ENCODE measurements around the gene KIF4A.

DNA sequence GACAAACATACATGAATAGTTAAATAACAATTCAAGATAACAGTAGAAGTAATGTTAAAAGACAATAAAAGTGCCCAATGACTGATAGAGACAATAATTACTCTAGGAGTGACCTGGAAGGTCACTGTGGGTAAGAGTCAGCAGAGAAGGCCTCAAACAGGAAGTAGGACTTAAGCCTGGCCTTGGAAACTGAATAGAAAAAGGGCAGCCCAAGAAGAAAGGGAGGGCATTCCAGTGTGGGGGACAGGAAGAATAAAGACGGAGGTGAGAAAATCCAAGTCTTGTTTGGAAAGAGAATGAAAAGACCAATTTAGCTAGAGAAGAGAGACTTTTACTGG lies 35.9 kb upstream of the KIF4A start:
- no peak for TF ChIP-seq NR2C2 (CRISPR knock-in tag; IDR thresholded peaks at IDR 0.05)
- TF ChIP-seq NR2C2 (tag; IDR thresholded peaks at IDR 0.05) = no peak
- TF ChIP-seq MCM2 (IDR thresholded peaks at IDR 0.05; ENCODE audit: low read depth) = no peak
- no peak for TF ChIP-seq ZKSCAN1 (IDR thresholded peaks at IDR 0.05; ENCODE audit: low read depth, low read length)
- no peak for TF ChIP-seq EP300 (IDR thresholded peaks at IDR 0.05; ENCODE audit: low read length)
- TF ChIP-seq, protein P1, sequence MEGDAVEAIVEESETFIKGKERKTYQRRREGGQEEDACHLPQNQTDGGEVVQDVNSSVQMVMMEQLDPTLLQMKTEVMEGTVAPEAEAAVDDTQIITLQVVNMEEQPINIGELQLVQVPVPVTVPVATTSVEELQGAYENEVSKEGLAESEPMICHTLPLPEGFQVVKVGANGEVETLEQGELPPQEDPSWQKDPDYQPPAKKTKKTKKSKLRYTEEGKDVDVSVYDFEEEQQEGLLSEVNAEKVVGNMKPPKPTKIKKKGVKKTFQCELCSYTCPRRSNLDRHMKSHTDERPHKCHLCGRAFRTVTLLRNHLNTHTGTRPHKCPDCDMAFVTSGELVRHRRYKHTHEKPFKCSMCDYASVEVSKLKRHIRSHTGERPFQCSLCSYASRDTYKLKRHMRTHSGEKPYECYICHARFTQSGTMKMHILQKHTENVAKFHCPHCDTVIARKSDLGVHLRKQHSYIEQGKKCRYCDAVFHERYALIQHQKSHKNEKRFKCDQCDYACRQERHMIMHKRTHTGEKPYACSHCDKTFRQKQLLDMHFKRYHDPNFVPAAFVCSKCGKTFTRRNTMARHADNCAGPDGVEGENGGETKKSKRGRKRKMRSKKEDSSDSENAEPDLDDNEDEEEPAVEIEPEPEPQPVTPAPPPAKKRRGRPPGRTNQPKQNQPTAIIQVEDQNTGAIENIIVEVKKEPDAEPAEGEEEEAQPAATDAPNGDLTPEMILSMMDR (IDR thresholded peaks at IDR 0.05 in 2 of 3, conservative IDR thresholded peaks at IDR 0.05 in 1 of 3; ENCODE audit: insufficient read depth in 2 of 3, low read depth in 1 of 3, low read length in 3 of 3) = no peak

All from K562 (cell line).